Measurements from ENCODE around the gene BCKDHA. TPM values are rescaled to one million over a fixed set of nuclear protein-coding genes. Genes with fewer than 3 reads are reported as not detected.

BCKDHA gene
- total RNA-seq, 1 donor from 2014 or later: 9.2 TPM

- no peaks in the 10 kb centered on the region for H3K27me3 ChIP-seq (ENCODE audit: insufficient read depth, low read length)
- no peaks in the 10 kb centered on the region for H3K9me3 Mint-ChIP-seq (ENCODE audit: unreplicated experiment)
- H4K20me1 ChIP-seq (ENCODE audit: insufficient read depth, low read length): peaks cover 7% of the 10 kb centered on the region
- H3K4me3 ChIP-seq (ENCODE audit: insufficient read depth, low read depth, low read length): no peak overlapping the region
- H3K9ac ChIP-seq (ENCODE audit: low read length): peak overlapping the region; percentile 99
- no peak for DNase-seq (ENCODE audit: low read depth)
- peaks cover 14% of the 10 kb centered on the region for H3K4me1 Mint-ChIP-seq (ENCODE audit: low read depth, unreplicated experiment)
- no peaks in the 10 kb centered on the region for H3K36me3 ChIP-seq (ENCODE audit: insufficient read depth, low read length)
- no peak for FAIRE-seq
- no peak for TF ChIP-seq EZH2 (IDR thresholded peaks at IDR 0.05; ENCODE audit: insufficient read depth, low read length)
- H3K9me3 ChIP-seq (ENCODE audit: insufficient read depth, low read depth, low read length): no peaks in the 10 kb centered on the region
- peak overlapping the region; percentile 96 for H3K4me3 Mint-ChIP-seq (ENCODE audit: unreplicated experiment)
- H3K4me1 ChIP-seq (ENCODE audit: insufficient read depth, low read length): peaks cover 15% of the 10 kb centered on the region
- H3K27ac Mint-ChIP-seq (ENCODE audit: unreplicated experiment): peak overlapping the region; percentile 100
- no peak overlapping the region for H2AFZ ChIP-seq (ENCODE audit: low read depth, low read length)
- H3K27me3 Mint-ChIP-seq (ENCODE audit: low read depth, unreplicated experiment): no peaks in the 10 kb centered on the region
- H3K36me3 Mint-ChIP-seq (ENCODE audit: low read depth, unreplicated experiment): peaks cover 4% of the 10 kb centered on the region
- H3K79me2 ChIP-seq (ENCODE audit: insufficient read depth, low read length): peaks cover 19% of the 10 kb centered on the region
- peak overlapping the region; percentile 97 for H3K4me2 ChIP-seq (ENCODE audit: low read length)
- H3K27ac ChIP-seq (ENCODE audit: low read depth, low read length): no peak overlapping the region
Observed at GRCh38 chr19:41399091-41399490, 1.5 kb downstream of the BCKDHA start.

- Mint-ChIP-seq H3K36me3 (ENCODE audit: low read depth, unreplicated experiment) (peaks cover 4% of the 10 kb centered on the region), H3K4me1 (ENCODE audit: low read depth, unreplicated experiment) (peaks cover 14% of the 10 kb centered on the region), H3K9me3 (ENCODE audit: unreplicated experiment) (no peaks in the 10 kb centered on the region), H3K27ac (ENCODE audit: unreplicated experiment) (no peak overlapping the region), H3K4me3 (ENCODE audit: unreplicated experiment) (peak overlapping the region; percentile 96), H3K27me3 (ENCODE audit: low read depth, unreplicated experiment) (no peaks in the 10 kb centered on the region)
- Histone ChIP-seq H3K9ac (ENCODE audit: low read length) (no peak overlapping the region), H3K27me3 (ENCODE audit: insufficient read depth, low read length) (no peaks in the 10 kb centered on the region), H3K27ac (ENCODE audit: low read depth, low read length) (no peak overlapping the region), H3K4me1 (ENCODE audit: insufficient read depth, low read length) (peaks cover 15% of the 10 kb centered on the region), H3K79me2 (ENCODE audit: insufficient read depth, low read length) (peaks cover 19% of the 10 kb centered on the region), H3K4me2 (ENCODE audit: low read length) (no peak overlapping the region), H3K4me3 (ENCODE audit: insufficient read depth, low read depth, low read length) (no peak overlapping the region), H2AFZ (ENCODE audit: low read depth, low read length) (no peak overlapping the region), H3K36me3 (ENCODE audit: insufficient read depth, low read length) (no peaks in the 10 kb centered on the region), H4K20me1 (ENCODE audit: insufficient read depth, low read length) (peaks cover 7% of the 10 kb centered on the region), H3K9me3 (ENCODE audit: insufficient read depth, low read depth, low read length) (no peaks in the 10 kb centered on the region)
- TF ChIP-seq CTCF (IDR thresholded peaks at IDR 0.05; ENCODE audit: insufficient read depth, low read depth, low read length): no peak
- TF ChIP-seq EZH2 (IDR thresholded peaks at IDR 0.05; ENCODE audit: insufficient read depth, low read length): no peak
- DNase-seq (ENCODE audit: low read depth) (no peak), FAIRE-seq (no peak)
Observed at GRCh38 chr19:41399525-41399924, 1.9 kb downstream of the BCKDHA start.

- no peak overlapping the region for H3K4me2 ChIP-seq (ENCODE audit: low read length)
- no peak overlapping the region for H3K4me3 ChIP-seq (ENCODE audit: insufficient read depth, low read depth, low read length)
- no peak for TF ChIP-seq EZH2 (IDR thresholded peaks at IDR 0.05; ENCODE audit: insufficient read depth, low read length)
- no peak for TF ChIP-seq CTCF (IDR thresholded peaks at IDR 0.05; ENCODE audit: insufficient read depth, low read depth, low read length)
- H3K36me3 ChIP-seq (ENCODE audit: insufficient read depth, low read length): no peaks in the 10 kb centered on the region
- H3K4me1 ChIP-seq (ENCODE audit: insufficient read depth, low read length): peaks cover 14% of the 10 kb centered on the region
- H3K4me1 Mint-ChIP-seq (ENCODE audit: low read depth, unreplicated experiment): peaks cover 5% of the 10 kb centered on the region
- FAIRE-seq (no peak), DNase-seq (ENCODE audit: low read depth) (no peak)
- H3K27ac ChIP-seq (ENCODE audit: low read depth, low read length): no peak overlapping the region
- no peak overlapping the region for H2AFZ ChIP-seq (ENCODE audit: low read depth, low read length)
- H3K27ac Mint-ChIP-seq (ENCODE audit: unreplicated experiment): no peak overlapping the region
- no peaks in the 10 kb centered on the region for H3K27me3 ChIP-seq (ENCODE audit: insufficient read depth, low read length)
- H4K20me1 ChIP-seq (ENCODE audit: insufficient read depth, low read length): peaks cover 7% of the 10 kb centered on the region
- no peaks in the 10 kb centered on the region for H3K9me3 ChIP-seq (ENCODE audit: insufficient read depth, low read depth, low read length)
- H3K27me3 Mint-ChIP-seq (ENCODE audit: low read depth, unreplicated experiment): no peaks in the 10 kb centered on the region
- H3K36me3 Mint-ChIP-seq (ENCODE audit: low read depth, unreplicated experiment): no peaks in the 10 kb centered on the region
- H3K79me2 ChIP-seq (ENCODE audit: insufficient read depth, low read length): peaks cover 19% of the 10 kb centered on the region
- no peak overlapping the region for H3K4me3 Mint-ChIP-seq (ENCODE audit: unreplicated experiment)
- no peaks in the 10 kb centered on the region for H3K9me3 Mint-ChIP-seq (ENCODE audit: unreplicated experiment)
- no peak overlapping the region for H3K9ac ChIP-seq (ENCODE audit: low read length)
Observed at GRCh38 chr19:41401483-41401882, 3.9 kb downstream of the BCKDHA start.

Measured in astrocyte (in vitro differentiated cells and primary cell).